GM21515 (cell line): ENCODE results near the gene VWA2.

Experiments used
- ATAC-seq: cut with Tn5 transposase; IDR thresholded peaks from one replicate; pipeline ENCODE4 v1.9.1; 2021; ENCODE audit not compliant: unreplicated experiment

VWA2 gene

DNA sequence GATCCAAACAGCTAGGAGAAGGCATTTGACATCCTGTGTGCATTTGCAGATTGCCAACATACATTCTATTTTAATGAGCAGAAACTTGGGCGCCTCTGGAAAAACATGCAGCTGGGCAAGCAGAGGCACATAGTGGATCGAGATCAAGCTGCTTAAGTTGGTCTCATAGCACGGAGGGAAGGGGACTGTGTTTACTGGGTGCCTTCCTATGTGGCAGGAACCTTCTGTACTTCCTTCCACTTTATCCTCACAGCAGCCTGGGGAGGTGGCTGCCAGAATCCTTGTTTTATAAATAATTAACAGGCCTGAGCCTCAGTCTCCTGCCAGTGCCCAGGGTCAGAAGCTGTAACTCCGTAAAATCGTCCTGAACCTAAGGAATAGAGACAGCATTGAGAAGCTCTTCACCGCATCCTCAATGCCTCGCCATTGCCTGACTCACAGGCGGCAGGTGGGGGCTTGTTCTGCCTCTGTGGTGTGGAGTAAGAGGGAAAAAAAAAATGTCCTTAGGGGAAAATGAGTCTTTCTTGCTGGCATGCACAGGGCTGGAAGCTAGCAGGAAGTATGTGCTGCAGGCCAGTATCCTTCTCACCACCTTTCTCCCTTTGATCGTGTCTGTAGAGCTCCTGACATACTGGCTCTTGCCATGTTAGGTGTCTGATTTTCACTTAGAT is 6.2 kb downstream of the VWA2 start:
- ATAC-seq = no peak

- ATAC-seq = no peak
These were observed 7.7 kb downstream of the VWA2 start for GRCh38 chr10:114246679-114247305.

DNA sequence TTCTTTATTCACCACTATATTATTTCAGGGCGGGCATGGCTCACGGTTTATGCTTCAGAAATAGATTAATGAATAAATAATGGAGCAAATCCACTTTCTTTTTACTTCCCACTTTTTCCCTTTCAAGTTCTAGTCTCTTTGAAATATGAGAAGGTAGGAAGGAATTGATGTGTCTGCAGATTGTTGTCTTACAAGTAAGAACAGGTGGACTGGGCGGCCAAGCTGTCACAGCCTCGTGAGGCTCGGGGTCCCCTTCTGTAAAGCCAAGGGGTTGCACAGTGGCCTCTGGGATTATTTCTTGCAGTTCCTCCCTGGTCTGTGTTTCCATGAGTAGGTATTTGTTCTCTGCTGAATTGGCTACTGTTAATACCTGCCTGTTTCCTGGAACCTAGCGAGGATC is 11.2 kb downstream of the VWA2 start:
- no peak for ATAC-seq

DNA sequence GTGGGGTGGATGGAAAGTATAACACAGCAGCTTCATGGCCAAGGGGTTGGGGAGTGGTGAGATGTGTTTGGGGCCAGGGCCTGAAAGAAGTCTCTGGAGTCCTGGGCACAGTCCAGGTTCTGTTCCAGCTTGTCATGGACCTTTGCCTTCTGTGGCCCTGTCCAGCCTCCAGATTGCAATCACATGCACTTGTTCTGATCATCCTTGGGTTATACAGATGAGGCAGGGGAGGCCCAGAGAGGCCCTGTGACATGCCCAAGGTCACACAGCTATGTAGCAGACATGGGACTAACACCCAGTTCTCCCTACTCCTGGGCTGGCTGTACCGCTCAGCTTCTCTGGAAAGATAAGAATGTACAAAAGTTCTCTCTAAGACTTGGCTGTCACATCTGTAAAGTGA is 11.7 kb downstream of the VWA2 start:
- no peak for ATAC-seq

DNA sequence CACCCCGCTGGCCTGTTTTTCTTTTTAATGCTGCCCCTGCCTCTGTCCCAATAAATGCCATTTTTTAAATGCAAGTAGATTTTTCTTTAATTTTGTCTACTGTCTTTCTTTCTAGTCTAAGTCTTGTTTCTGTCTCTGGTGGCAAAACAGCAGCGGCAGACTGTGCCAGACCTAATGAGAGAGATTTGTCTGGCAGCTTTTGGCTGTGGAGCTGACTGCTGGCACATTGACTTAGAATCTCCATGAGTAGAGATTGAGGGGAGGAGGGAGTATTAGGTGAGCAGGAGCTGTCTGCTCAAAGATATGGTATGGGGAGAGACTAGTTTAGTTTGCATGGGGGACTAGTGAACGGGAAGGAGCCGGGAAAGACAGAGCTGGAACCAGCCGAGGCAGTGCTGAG is 13.0 kb downstream of the VWA2 start:
- no peak for ATAC-seq

GRCh38 chr10:114252883-114253282 is 13.8 kb downstream of the VWA2 start:
- ATAC-seq = no peak

GRCh38 chr10:114255227-114255626 is 16.2 kb downstream of the VWA2 start:
- ATAC-seq = no peak

DNA sequence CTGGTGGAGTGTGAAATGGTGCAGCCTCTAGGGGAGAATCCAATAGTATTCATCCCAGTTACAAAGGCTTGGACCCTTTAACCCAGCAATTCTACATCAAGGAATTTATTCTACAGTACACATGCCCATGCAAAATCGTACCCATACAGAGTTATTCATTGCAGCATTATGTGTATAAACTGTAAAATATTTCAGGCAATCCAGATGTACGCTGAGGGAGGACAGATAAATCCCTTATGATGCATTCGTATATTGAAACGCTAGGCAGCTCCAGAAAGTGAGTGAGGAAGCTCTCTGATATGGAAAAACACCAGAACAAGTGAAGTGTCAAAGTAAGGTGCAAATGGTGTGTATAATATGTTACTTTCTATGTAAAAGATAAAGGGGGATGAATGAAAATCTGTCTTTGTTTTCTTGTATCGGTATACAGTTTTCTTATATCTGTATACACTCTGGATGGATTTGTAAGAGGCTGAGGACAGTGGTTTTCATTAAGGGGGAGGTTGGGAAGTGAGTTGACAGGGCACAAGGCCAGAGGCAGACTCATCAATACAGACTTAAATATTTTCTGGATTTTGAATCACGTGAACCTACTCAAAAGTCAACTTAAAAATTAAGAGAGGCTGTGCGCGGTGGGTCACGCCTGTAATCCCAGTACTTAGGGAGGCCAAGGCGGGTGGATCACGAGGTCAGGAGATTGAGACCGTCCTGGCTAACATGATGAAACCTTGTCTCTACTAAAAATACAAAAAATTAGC is 17.1 kb downstream of the VWA2 start:
- ATAC-seq = no peak

DNA sequence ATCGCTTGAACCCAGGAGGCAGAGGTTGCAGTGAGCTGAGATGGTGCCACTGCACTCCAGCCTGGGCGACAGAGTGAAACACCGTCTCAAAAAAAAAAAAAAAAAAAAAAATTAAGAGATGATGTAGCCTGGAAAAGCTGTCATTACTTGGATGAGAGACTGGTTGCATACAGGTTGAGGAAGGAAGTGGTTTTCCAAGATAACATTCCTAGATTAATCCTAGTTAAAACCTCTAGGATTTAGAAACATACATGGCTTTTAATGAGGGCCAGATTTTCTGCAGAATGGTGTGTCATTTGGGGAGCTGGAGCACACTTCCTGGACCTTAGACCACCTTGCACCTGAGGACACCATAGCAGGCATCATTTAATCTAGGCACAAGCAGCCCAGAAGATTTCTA is 17.8 kb downstream of the VWA2 start:
- no peak for ATAC-seq

DNA sequence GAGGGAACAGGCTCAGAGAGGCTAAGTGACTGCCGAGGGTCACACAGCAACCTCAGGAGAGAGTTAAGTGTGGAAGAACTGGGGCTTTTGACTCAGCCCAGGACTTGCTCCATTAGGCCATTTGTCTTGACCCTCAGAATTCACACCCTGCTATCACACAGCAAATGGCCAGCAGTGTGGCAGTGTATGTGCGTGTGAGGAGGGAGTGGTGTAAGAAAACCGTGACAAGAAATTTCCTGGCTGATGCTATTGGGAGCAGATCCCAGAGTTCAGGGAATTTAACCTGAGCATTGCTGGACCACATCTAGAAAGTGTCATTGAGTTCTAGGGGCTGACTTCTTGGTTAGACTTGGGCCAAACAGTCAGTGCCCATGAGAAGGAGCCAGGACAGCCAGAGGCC is 18.4 kb downstream of the VWA2 start:
- no peak for ATAC-seq

DNA sequence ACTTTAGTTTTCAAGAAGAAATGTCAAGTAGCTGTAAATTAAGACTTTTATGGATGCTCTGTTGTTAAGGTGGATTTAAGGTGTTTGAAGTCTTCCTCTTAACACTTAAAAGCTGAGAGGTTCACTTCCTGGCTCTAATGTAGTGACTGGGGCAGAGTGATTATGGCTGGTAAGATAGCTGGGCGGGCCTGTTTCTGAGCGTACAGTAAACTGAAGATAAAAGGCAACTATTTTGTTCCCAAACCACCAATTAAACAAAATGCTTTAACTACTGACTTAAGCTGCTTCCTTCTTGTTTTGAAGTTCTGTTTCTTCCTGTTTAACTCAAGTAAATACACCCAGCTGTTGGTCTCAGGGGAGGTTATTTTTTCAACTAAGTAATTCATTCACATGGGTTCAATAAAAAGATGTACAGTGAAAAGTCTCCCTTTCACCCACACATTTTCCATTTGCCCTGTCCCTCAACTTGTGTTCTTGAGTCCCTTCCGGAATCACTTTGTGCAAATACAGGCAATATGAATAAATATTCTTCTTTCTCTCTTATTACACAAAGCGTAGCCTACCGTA is 19.3 kb downstream of the VWA2 start:
- ATAC-seq = no peak

DNA sequence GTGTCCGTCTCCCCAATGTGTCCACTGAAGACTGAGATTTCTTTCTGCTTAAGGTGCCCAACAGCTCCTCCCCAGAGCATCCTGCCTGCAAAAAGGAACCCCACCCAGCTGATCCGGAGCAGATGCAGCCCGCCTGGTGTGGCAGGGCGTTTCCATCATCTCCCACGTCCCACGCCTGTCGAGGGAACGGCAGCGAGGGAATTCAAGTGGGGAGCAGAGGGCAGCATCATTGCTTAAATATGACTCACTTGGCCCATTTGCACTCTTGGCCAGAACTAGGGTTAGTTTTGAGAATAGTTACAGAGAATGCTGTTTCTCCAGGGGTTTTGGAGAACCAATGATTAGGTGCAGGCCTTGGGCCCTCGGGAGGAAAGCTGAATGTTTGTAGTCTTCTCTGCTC is 20.8 kb downstream of the VWA2 start:
- no peak for ATAC-seq

DNA sequence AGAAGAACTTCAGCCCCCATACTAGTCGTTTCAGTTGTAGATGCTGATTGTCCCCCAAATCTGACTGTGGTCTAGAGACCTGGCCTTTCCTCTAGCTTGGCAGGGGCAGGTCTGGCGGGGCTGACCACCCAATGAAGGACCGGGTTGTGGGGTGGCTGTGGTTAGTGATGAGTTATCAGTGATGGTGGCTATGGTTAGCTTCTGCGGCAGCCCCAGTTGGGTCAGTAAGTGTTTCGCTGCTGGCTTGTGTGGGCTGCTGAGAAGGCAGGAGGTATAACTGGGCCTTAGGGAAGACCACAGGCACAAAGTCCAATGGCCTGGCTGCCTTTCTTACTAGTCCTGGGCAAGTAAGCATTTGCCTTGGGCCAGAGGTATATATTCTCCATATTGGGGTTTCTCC is 21.3 kb downstream of the VWA2 start:
- ATAC-seq = no peak

DNA sequence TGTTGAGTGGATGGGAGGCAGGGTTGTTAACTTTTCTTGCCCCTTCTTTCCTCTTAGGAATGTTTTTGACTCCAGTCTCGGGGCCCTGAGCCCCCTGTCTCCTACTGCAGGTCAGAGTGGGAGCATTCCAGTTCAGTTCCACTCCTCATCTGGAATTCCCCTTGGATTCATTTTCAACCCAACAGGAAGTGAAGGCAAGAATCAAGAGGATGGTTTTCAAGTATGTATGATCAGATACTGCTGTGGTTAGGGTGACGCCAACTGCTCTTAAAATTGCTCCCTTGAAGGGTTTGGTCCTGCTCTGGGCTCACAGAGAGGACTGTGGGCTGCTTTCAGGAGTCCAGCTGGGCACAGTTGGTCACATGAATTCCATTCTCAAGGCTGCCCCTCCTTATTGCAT is 22.0 kb downstream of the VWA2 start:
- no peak for ATAC-seq

GRCh38 chr10:114262496-114262895 is 23.4 kb downstream of the VWA2 start:
- no peak for ATAC-seq

DNA sequence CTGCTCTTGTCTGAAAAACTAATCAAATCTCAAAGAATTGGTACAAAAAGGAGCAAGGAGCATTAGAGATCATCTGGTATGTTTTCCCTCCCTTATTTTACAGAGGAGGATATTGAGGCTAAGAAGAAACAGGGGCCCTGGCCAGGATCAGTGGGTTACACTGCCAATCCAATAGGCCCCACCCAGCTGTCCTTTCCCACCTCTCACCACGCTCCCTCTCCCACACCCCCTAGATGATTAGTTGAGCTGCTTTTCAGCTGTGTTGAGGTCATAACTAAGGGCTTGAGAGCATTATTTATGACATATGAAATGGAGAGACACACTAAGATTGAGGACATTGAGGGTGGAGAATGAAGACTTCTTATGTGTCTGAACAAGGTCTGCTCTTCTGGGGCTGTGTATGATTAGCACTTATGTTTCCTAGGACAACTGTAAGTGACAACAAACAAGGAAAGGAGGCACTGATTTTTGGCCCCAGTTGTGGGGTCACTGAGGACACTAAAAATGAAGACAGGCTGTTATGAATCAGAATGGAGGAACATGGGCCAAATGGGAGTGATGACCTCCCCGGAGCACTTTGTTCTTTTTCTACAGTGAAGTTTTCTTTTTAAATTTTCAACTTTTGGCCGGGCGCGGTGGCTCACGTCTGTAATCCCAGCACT is 26.5 kb downstream of the VWA2 start:
- no peak for ATAC-seq

- no peak for ATAC-seq
These were observed 27.5 kb downstream of the VWA2 start for GRCh38 chr10:114266521-114266920.

DNA sequence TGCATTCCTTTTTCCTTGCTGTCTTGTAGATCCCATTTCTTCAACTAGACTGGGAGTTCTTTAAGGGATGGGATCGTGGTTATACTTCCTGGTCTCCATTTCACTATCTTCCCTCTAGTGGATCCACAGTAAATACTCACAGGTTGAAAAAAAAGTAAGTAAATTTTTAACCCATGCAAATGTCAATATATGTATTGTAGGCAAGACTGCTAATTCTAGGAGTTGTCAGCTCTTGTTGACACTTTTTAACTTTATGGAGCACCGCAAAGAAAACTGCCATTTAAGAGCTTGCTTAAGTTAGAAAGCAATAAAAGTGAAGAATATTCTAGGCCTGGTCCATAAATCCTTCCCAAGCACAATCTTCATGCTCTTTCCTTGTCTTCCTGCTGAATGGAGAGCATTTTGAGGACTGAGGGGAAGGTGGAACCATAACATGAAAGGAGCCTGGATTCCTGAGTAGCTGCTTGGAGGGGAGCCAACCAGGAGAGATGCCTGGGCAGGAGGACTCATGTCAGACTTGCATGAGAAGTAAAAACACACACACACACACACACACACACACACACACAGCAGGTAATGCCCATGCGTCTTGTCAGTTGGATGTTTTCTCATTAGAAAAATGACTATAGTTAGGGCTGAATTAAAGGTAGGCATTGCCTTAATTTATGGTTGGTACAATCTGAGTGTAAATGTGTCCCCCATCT is 32.2 kb downstream of the VWA2 start:
- no peak for ATAC-seq

DNA sequence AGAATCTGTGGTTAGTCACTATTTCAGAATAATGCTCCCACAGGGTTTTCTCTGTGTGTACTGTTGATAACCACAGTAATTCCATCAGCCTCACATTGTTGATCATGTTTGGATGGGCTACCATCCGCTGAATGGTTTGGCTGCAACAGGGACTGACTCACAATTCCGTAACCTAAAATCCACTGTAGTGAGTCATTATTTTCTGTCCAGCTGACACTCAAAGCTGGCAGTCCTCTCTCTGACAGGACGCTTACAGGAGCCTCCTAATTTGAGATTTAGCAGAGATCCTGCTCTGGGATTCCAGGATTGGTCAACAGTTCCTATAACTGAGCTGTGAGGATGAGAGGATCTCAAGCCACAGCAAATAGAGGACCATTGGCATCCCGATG is 32.7 kb downstream of the VWA2 start:
- no peak for ATAC-seq

- ATAC-seq = no peak
These were observed 33.6 kb downstream of the VWA2 start for GRCh38 chr10:114272696-114273095.

GRCh38 chr10:114273910-114274309 is 34.9 kb downstream of the VWA2 start:
- ATAC-seq = no peak
